Measurements from ENCODE around the gene SPG21. TPM values are rescaled to one million over a fixed set of nuclear protein-coding genes. Genes with fewer than 3 reads are reported as not detected.

Gene SPG21
- total RNA-seq, 2 donors from 2014 or later, result 39.1 to 67.9 TPM

- Mint-ChIP-seq H3K36me3 (peaks cover 16% of the 10 kb centered on the region), H3K4me3 (no peak overlapping the region), H3K4me1 (ENCODE audit: low read depth in 2 of 2) (peaks cover 0 to 5% of the 10 kb centered on the region in 2 donors), H3K9me3 (no peaks in the 10 kb centered on the region), H3K27me3 (no peaks in the 10 kb centered on the region), H3K27ac (no peak overlapping the region)
- DNase-seq (ENCODE audit: low spot score) (no peak), ATAC-seq (no peak)
These were observed 10.4 kb downstream of the SPG21 start for GRCh38 chr15:64979252-64979710.

DNA sequence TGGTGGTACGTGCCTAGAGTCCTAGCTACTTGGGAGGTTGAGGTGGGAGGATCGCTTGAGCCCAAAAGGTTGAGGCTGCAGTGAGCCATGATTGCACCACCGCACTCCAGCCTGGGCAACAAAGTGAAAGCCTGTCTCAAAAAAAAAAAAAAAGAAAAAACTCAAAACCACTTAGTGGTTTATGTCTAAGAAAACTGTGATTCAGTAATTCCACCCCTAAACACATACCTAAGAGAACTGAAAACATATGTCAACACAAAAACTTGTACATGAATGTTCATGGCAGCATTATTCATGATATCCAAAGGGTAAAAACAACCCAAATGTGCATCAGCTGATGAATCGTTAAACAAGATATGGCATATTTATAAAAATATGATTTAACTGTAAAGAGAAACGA, 14.3 kb downstream of the SPG21 start:
- H3K27ac Mint-ChIP-seq, result no peak overlapping the region
- H3K27me3 Mint-ChIP-seq, result no peaks in the 10 kb centered on the region
- peaks cover 16% of the 10 kb centered on the region for H3K36me3 Mint-ChIP-seq
- H3K4me1 Mint-ChIP-seq (ENCODE audit: low read depth in 2 of 2), result no peaks in the 10 kb centered on the region
- DNase-seq (ENCODE audit: low spot score), result no peak
- no peak overlapping the region for H3K4me3 Mint-ChIP-seq
- no peaks in the 10 kb centered on the region for H3K9me3 Mint-ChIP-seq
- ATAC-seq, result no peak

DNA sequence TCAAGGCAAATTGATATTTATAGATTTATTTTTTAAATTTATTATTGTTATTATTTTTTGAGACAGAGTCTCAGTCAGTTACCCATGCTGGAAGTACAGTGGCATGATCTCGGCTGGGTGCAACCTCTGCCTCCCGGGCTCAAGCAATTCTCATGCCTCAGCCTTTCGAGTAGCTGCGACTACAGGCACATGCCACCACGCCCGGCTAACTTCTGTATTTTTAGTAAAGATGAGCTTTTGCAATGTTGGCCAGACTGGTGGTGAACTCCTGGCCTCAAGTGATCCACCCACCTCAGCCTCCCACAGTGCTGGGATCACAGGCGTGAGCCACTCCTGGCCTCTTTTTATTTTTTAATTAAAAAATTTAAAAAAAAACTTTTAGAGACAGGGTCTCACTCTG, 19.0 kb downstream of the SPG21 start:
- H3K4me1 Mint-ChIP-seq (ENCODE audit: low read depth in 2 of 2), result no peaks in the 10 kb centered on the region
- no peaks in the 10 kb centered on the region for H3K27me3 Mint-ChIP-seq
- H3K9me3 Mint-ChIP-seq, result no peaks in the 10 kb centered on the region
- H3K4me3 Mint-ChIP-seq, result no peak overlapping the region
- no peak for ATAC-seq
- no peak for DNase-seq (ENCODE audit: low spot score)
- H3K36me3 Mint-ChIP-seq, result peaks cover 3% of the 10 kb centered on the region
- H3K27ac Mint-ChIP-seq, result no peak overlapping the region

DNA sequence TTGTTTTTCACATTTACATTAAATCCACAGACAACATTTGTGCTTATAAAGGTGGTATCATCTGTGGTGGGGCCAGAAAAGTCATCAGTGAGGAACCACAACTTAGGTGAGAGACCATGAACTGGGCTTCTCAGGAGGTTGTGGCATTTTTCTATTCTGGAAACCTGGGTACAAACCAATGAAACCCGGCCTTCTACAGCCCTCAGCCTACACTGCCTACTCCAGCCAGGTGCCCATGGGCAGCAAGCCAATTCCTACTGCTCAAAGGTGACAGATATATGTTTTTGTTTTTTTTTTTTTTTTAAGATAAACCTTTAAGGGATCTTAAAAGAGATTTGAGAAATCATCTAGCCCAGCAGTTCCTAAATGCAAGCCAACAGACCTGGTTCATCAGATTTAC, 20.3 kb downstream of the SPG21 start:
- ATAC-seq, result no peak
- Mint-ChIP-seq H3K36me3 (peaks cover 1% of the 10 kb centered on the region), H3K27ac (no peak overlapping the region), H3K4me1 (ENCODE audit: low read depth in 2 of 2) (no peaks in the 10 kb centered on the region), H3K27me3 (no peaks in the 10 kb centered on the region), H3K9me3 (no peaks in the 10 kb centered on the region), H3K4me3 (no peak overlapping the region)
- no peak for DNase-seq (ENCODE audit: low spot score)

DNA sequence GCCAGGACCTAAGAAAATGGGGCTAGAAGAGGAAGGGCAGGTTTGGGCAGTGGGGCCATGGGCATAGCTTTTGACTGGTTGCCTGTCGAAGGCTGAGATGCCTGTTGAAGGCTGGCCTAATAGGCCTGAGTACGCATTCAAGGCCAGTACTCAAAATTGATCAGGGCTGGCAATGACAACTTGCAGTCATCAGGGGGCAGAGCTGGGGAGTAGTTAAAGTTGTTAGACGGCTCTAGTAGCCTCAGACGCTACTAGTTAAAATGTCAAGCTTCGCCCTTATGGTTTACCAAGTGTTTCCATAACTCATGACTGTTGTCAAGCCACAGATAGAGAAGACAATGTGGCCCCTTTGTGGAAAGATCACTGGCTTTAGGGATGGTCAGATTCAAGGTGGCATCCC, 28.7 kb downstream of the SPG21 start:
- Mint-ChIP-seq H3K27ac (no peak overlapping the region), H3K36me3 (peaks cover 31% of the 10 kb centered on the region), H3K27me3 (no peaks in the 10 kb centered on the region), H3K4me1 (ENCODE audit: low read depth in 2 of 2) (peaks cover 0 to 2% of the 10 kb centered on the region in 2 donors), H3K9me3 (no peaks in the 10 kb centered on the region), H3K4me3 (no peak overlapping the region)
- ATAC-seq, result no peak
- DNase-seq (ENCODE audit: low spot score), result no peak

DNA sequence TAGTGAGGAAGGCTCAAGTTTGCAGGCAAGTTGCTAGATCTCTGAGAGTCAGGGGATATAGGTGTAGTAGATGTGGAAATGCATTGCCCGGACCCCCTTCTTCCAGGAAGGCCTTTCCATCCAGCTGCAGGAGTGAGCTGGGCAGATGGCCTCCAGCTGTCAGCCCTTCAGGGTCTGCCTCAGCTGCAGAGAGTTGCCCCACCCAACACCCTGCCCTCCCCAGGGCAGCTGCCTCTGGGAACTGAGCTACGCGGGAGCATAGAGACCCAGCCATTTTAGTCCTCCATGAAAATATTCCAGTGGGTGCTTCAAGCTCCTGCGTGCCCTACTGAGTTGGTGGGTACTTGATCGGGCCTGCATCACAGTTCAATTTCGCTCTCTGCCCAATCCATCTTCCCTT, 29.6 kb downstream of the SPG21 start:
- DNase-seq (ENCODE audit: low spot score) (no peak), ATAC-seq (peak in 1 of 2 donors; percentile 31)
- Mint-ChIP-seq H3K36me3 (peaks cover 31% of the 10 kb centered on the region), H3K4me3 (no peak overlapping the region), H3K4me1 (ENCODE audit: low read depth in 2 of 2) (peaks cover 0 to 2% of the 10 kb centered on the region in 2 donors), H3K9me3 (no peaks in the 10 kb centered on the region), H3K27ac (no peak overlapping the region), H3K27me3 (no peaks in the 10 kb centered on the region)

DNA sequence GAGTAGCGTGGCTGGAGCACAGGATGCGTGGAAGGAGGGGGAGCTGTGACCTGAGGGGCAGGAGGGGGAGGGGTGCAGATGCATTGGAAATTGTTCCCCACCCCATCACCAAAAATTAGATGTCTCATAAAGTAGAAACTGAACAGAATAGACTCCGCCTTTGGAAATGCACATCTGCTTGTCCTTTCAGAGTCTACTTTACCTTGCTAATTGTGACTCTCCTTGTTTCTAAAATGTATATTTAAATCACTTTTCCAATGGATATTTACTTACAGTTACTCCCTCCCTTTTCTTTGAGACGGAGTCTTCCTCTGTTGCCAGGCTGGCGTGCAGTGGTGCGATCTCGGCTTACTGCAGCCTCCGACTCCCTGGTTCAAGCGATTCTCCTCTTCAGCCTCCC, 30.6 kb downstream of the SPG21 start:
- DNase-seq (ENCODE audit: low spot score), result no peak
- ATAC-seq, result no peak
- Mint-ChIP-seq H3K36me3 (peaks cover 27% of the 10 kb centered on the region), H3K27me3 (no peaks in the 10 kb centered on the region), H3K4me3 (no peak overlapping the region), H3K27ac (no peak overlapping the region), H3K4me1 (ENCODE audit: low read depth in 2 of 2) (peaks cover 6% of the 10 kb centered on the region in 2 donors), H3K9me3 (no peaks in the 10 kb centered on the region)

DNA sequence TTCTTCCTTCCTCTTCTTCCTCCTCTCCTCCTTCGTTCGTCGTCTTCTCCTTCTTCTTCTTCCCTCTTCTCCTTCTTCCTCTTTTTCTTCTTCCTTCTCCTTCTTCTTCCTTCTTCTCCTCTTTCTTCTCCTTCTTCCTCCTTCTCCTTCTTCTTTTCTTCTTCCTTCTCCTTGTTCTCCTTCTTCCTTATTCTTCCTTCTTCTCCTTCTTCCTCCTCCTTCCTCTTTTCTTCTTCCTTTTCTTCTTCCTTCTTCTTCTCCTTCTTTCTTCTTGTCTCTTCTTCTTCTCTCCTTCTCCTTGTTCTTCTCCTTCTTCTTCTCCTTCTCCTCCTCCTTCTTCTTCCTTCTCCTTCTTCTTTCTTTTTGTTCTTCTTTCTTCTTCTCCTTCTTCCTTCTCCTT, 35.3 kb downstream of the SPG21 start:
- H3K4me1 Mint-ChIP-seq (ENCODE audit: low read depth in 2 of 2), result peaks cover 10 to 30% of the 10 kb centered on the region in 2 donors
- peaks cover 6% of the 10 kb centered on the region for H3K36me3 Mint-ChIP-seq
- no peak for ATAC-seq
- H3K4me3 Mint-ChIP-seq, result no peak overlapping the region
- DNase-seq (ENCODE audit: low spot score), result no peak
- peak overlapping the region in 1 of 2 donors; percentile 79 for H3K27ac Mint-ChIP-seq
- H3K27me3 Mint-ChIP-seq, result no peaks in the 10 kb centered on the region
- no peaks in the 10 kb centered on the region for H3K9me3 Mint-ChIP-seq

DNA sequence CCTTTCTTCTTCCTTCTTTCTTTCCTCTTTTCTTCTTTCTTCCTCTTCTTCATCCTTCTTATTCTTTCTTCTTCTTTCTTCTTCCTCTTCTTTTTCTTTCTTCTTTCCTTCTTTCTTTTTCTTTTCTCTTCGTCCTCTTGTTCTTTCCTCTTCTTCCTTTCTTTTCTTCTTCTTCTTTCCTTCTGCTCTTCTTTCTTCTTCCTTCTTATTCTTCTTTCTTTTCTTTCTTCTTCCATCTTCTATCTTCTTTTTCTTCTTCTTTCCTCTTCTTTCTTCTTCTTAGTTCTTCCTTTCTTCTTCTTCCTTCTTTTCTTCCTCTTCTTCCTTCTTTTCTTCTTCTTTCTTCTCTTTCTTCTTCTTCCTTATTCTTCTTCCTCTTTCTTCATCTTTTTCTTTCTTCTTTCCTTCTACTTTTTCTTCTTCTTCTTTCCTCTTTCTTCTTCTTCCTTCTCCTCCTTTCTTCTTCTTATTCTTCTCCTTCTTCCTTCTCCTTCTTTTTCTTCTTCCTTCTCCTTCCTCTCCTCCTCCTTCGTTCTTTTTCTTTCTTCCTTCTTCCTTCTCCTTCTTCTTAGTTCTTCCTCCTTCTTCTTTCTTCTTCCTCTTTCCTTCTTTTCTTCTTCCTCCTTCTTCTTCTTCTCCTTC, 37.8 kb downstream of the SPG21 start:
- ATAC-seq (no peak), DNase-seq (ENCODE audit: low spot score) (no peak)
- no peak overlapping the region for H3K4me3 Mint-ChIP-seq
- peak overlapping the region in 1 of 2 donors; percentile 1 for H3K27ac Mint-ChIP-seq
- H3K9me3 Mint-ChIP-seq, result no peaks in the 10 kb centered on the region
- no peaks in the 10 kb centered on the region for H3K36me3 Mint-ChIP-seq
- no peaks in the 10 kb centered on the region for H3K27me3 Mint-ChIP-seq
- peaks cover 10 to 30% of the 10 kb centered on the region in 2 donors for H3K4me1 Mint-ChIP-seq (ENCODE audit: low read depth in 2 of 2)

GRCh38 chr15:64950888-64951287, 38.8 kb downstream of the SPG21 start:
- Mint-ChIP-seq H3K36me3 (no peaks in the 10 kb centered on the region), H3K4me3 (no peak overlapping the region), H3K4me1 (ENCODE audit: low read depth in 2 of 2) (peaks cover 10 to 30% of the 10 kb centered on the region in 2 donors), H3K9me3 (no peaks in the 10 kb centered on the region), H3K27ac (peak overlapping the region in 1 of 2 donors; percentile 1), H3K27me3 (no peaks in the 10 kb centered on the region)
- DNase-seq (ENCODE audit: low spot score) (no peak), ATAC-seq (no peak)

DNA sequence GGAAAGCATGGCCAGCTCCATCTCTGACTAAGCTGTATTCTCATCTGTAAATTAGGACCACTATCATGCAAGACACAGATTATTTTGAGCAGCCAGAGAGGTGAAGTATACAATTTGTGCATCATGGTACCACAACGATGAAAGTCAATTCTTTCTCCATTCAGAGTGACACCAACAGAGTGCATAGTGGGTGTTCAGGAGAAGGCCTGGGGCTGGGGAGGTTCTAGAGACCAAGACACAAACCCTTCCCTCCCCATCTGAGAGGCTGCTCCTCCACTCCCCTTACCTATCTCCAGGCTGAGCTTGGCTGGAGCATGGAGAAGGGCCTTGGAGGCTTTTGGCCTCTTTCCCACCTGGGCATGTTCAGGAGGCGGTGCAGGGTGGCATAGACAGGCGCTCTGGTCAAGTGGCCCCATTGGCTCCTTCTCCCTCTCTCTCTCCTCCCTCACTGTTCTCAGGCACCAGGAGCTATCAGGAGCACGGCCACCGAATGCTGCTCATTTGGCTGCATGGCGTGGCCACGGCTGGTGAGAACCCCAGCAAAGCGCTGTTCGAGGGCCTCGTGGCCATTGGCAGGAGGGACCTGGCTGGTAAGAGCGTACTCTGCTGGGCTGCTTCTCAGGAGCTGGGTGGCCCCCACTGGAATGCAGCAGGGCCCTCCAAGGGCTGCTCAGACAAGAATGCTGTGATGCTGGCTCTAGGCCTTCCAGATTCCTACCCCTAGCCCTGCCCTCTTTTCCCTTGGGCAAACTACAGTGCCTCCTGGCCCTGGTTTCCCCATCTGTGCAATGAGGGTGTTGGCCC, 40.1 kb downstream of the SPG21 start:
- Mint-ChIP-seq H3K4me3 (no peak overlapping the region), H3K36me3 (no peaks in the 10 kb centered on the region), H3K9me3 (no peaks in the 10 kb centered on the region), H3K4me1 (ENCODE audit: low read depth in 2 of 2) (peaks cover 10 to 28% of the 10 kb centered on the region in 2 donors), H3K27me3 (no peaks in the 10 kb centered on the region), H3K27ac (no peak overlapping the region)
- DNase-seq (ENCODE audit: low spot score) (no peak), ATAC-seq (peak; percentile 27 to 61)

DNA sequence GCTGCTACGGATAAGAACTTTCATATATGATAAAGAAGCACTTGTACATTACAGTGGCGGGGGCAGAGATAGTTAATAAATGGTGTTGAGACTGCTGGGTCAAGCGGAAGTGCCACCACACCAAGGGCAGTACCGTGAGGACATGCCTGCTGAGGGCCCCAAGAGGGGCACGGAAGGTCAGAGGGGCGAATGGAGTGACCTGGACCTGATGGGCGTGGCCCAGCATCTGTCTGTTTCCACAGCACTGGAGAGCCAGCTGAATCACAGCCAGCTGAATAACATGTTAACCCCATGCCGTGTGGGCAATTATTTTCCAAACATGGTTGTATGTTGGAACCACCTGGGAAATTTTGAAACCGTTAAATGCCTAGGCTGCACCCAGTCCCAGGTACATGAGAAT, 40.8 kb downstream of the SPG21 start:
- Mint-ChIP-seq H3K9me3 (no peaks in the 10 kb centered on the region), H3K27me3 (no peaks in the 10 kb centered on the region), H3K27ac (no peak overlapping the region), H3K36me3 (no peaks in the 10 kb centered on the region), H3K4me3 (no peak overlapping the region), H3K4me1 (ENCODE audit: low read depth in 2 of 2) (peaks cover 6 to 22% of the 10 kb centered on the region in 2 donors)
- DNase-seq (ENCODE audit: low spot score) (no peak), ATAC-seq (no peak)

DNA sequence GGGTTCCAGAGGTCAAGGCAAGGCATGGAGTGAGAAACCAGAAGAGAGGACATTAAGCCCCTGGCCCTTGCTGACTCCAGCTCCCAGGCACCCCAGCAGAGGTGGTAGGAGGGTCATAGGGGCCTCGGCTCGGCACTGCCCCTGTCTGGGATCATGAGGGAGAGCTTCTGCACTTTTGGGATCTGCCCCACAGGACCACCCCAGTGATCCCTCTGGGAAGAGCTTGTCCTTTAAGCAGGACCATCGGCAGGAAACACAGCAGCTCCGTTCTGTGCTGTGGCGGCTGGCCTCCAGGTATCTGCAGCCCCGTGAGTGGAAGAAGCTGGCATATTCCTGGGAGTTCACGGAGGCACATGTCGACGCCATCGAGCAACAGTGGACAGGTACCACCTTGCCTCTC, 42.5 kb downstream of the SPG21 start:
- peaks cover 0 to 9% of the 10 kb centered on the region in 2 donors for H3K4me1 Mint-ChIP-seq (ENCODE audit: low read depth in 2 of 2)
- H3K9me3 Mint-ChIP-seq, result no peaks in the 10 kb centered on the region
- H3K4me3 Mint-ChIP-seq, result no peak overlapping the region
- H3K27ac Mint-ChIP-seq, result no peak overlapping the region
- no peak for ATAC-seq
- DNase-seq (ENCODE audit: low spot score), result no peak
- no peaks in the 10 kb centered on the region for H3K27me3 Mint-ChIP-seq
- H3K36me3 Mint-ChIP-seq, result no peaks in the 10 kb centered on the region

DNA sequence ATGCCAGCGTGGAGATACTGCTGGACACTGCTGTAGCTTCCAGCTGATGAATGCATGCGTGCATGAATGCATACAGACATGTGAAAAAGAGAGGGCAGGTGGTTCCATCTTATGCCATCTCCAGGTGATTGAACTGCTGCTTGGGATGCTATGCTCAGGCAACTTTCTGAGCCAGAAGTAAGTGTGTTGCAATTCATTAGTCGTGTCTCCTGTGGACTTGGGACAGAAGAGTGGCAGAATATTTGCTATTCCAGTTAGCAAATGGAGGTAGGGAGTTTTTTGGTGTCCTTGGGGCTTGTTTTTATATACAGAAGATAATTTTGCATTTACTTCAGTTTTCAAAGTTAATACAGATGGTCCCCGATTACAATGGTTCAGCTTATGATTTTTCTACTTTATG, 44.8 kb downstream of the SPG21 start:
- Mint-ChIP-seq H3K4me3 (no peak overlapping the region), H3K27me3 (no peaks in the 10 kb centered on the region), H3K36me3 (no peaks in the 10 kb centered on the region), H3K27ac (no peak overlapping the region), H3K4me1 (ENCODE audit: low read depth in 2 of 2) (no peaks in the 10 kb centered on the region), H3K9me3 (no peaks in the 10 kb centered on the region)
- ATAC-seq, result no peak
- DNase-seq (ENCODE audit: low spot score), result no peak

All from natural killer cell treated with Interleukin-12 subunit alpha and Interleukin-12 subunit beta and Interleukin-15 and Interleukin-18, amount 100 ng/mL, for 72 hours (primary cell).